Right lobe of liver (tissue), 6 donors: Measurements from ENCODE around the gene HOMER2. TPM values are rescaled to one million over a fixed set of nuclear protein-coding genes. Genes with fewer than 3 reads are reported as not detected.

Experiments
- ATAC-seq, 4 donors: fragments of 200-7000 bp; cut with Tn5 transposase; one replicate each; pipeline ENCODE4 v1.9.1; 2020; ENCODE audit warnings: mild to moderate bottlenecking in 4 of 4, moderate library complexity in 4 of 4
- DNase-seq, 3 donors: peaks; one replicate each; pipeline ENCODE4 v3.0.0-alpha.2; 2020
- H3K27ac ChIP-seq, 3 donors: fragments of 200-600 bp; one replicate each; pipeline ENCODE4 v1.8.0; 2022
- H3K27me3 ChIP-seq, 2 donors: fragments of 200-600 bp; one replicate each; pipeline ENCODE4 v1.8.0; 2022
- H3K36me3 ChIP-seq, 4 donors: fragments of 200-600 bp; sonication (generic) in 1 of 4; one replicate each; pipeline versions ENCODE4 v1.5.1 to v1.8.0; 2017 to 2022; ENCODE audit warnings: control low read depth in 1 of 4
- H3K4me1 ChIP-seq, 4 donors: fragments of 200-600 bp; sonication (generic) in 1 of 4; one replicate each; pipeline versions ENCODE4 v1.5.1 to v1.8.0; 2017 to 2022; ENCODE audit warnings: control low read depth in 1 of 4
- H3K4me3 ChIP-seq, 3 donors: fragments of 200-600 bp; one replicate each; pipeline ENCODE4 v1.8.0; 2022
- H3K9me3 ChIP-seq, 4 donors: fragments of 200-600 bp; sonication (generic) in 1 of 4; one replicate each; pipeline versions ENCODE4 v1.5.1 to v1.8.0; 2017 to 2022; ENCODE audit warnings: control low read depth in 1 of 4
- CTCF ChIP-seq, 4 donors: fragments of 200-600 bp in 3 of 4; fragments of 450-650 bp in 1 of 4; IDR thresholded peaks; one replicate each; pipeline versions ENCODE4 v1.5.1 to v1.8.0; 2016 to 2022; ENCODE audit warnings: antibody characterized with exemption in 4 of 4, mild to moderate bottlenecking in 2 of 4
- POLR2A ChIP-seq: fragments of 450-650 bp; IDR thresholded peaks from one replicate; pipeline ENCODE4 v1.6.1; 2017; ENCODE audit warnings: antibody characterized with exemption, mild to moderate bottlenecking
- WGBS: methylation state at CpG from one replicate; pipeline ENCODE4 v1.1.6; 2018; ENCODE audit warnings: low coverage, low lambda C conversion rate; ENCODE audit not compliant: insufficient coverage; ENCODE audit errors: missing lambda C conversion rate; 5-methylcytosine and 5-hydroxymethylcytosine counted together
- intact Hi-C, 2 donors: fragments of 100-400 bp; cut with DNase I; formaldehyde crosslinking; loops; one replicate each; pipeline versions ENCODE4 v1.11.2 to v1.14.1; 2022
- total RNA-seq, 6 experiments: library from RNA; depleted of rRNA in 2 of 6; stranded (reverse); fragments of >200 nt in 2 of 6; fragmentation: NEBNext Ultra II Directional in 3 of 6; extraction: Animal tissue kit (Norgen Biotek cat#: 25700) in 3 of 6; gene quantifications; one replicate each; pipeline versions ENCODE4 v1.1.0 to v1.2.4, GENCODE V29; 2016 to 2023
- donor health status: DM: no; HTN: yes; CAD: no.
- donor health status: DM: no; HTN: no; CAD: no.
- donor health status: DM: no; HTN: no; CAD: no.
- donor health status: DM: no; HTN: yes; CAD: no.
- donor health status: DM: no; HTN: yes; CAD: no.

HOMER2 gene
- total RNA-seq, 6 experiments from 2014 or later: 16.8 to 66.2 (median 60.7) TPM

- no peak overlapping the region for H3K4me3 ChIP-seq
- 64% methylated on average over 4 of the region's 4 CpGs for WGBS
- no peak for DNase-seq
- H3K4me1 ChIP-seq: peaks cover 0 to 18% (median 9%) of the 10 kb centered on the region in 4 donors
- no peak for ATAC-seq
- no peaks in the 10 kb centered on the region for H3K9me3 ChIP-seq
- intact Hi-C loops: no loop called here
- H3K27ac ChIP-seq: no peak overlapping the region
- TF ChIP-seq CTCF (IDR thresholded peaks at IDR 0.05) (no peak), POLR2A (no peak)
- no peaks in the 10 kb centered on the region for H3K36me3 ChIP-seq
- no peaks in the 10 kb centered on the region for H3K27me3 ChIP-seq
Measured at GRCh38 chr15:82966671-82967071, 14.2 kb upstream of the HOMER2 start.

- Histone ChIP-seq H3K9me3 (no peaks in the 10 kb centered on the region), H3K4me1 (peaks cover 0 to 4% (median 1%) of the 10 kb centered on the region in 4 donors), H3K36me3 (no peaks in the 10 kb centered on the region), H3K4me3 (no peak overlapping the region), H3K27me3 (no peaks in the 10 kb centered on the region), H3K27ac (no peak overlapping the region)
- intact Hi-C loops: no loop called here
- DNase-seq: no peak
- no peak for ATAC-seq
- WGBS: 95% methylated on average over 5 of the region's 5 CpGs
- no peak for TF ChIP-seq CTCF (IDR thresholded peaks at IDR 0.05)
- TF ChIP-seq POLR2A: no peak
Measured at GRCh38 chr15:82964890-82965289, 12.4 kb upstream of the HOMER2 start.

GRCh38 chr15:82963471-82964341 is 11.2 kb upstream of the HOMER2 start:
- no peaks in the 10 kb centered on the region for H3K27me3 ChIP-seq
- H3K27ac ChIP-seq: no peak overlapping the region
- H3K4me3 ChIP-seq: no peak overlapping the region
- intact Hi-C loops: no loop called here
- H3K4me1 ChIP-seq: peaks cover 0 to 2% (median 0%) of the 10 kb centered on the region in 4 donors
- ATAC-seq (no peak), DNase-seq (no peak)
- WGBS: 93% methylated on average over 7 of the region's 7 CpGs
- TF ChIP-seq CTCF (IDR thresholded peaks at IDR 0.05) (no peak), POLR2A (no peak)
- H3K9me3 ChIP-seq: no peaks in the 10 kb centered on the region
- no peaks in the 10 kb centered on the region for H3K36me3 ChIP-seq

- Histone ChIP-seq H3K4me3 (no peak overlapping the region), H3K27me3 (no peaks in the 10 kb centered on the region), H3K36me3 (no peaks in the 10 kb centered on the region), H3K27ac (no peak overlapping the region), H3K9me3 (no peaks in the 10 kb centered on the region), H3K4me1 (peaks cover 0 to 6% (median 0%) of the 10 kb centered on the region in 4 donors)
- 73% methylated on average over 2 of the region's 3 CpGs for WGBS
- DNase-seq (no peak), ATAC-seq (no peak)
- TF ChIP-seq CTCF (IDR thresholded peaks at IDR 0.05) (no peak), POLR2A (no peak)
- intact Hi-C loops: no loop called here
Measured at GRCh38 chr15:82960766-82961165, 8.2 kb upstream of the HOMER2 start.
